Endothelial cell of umbilical vein (primary cell): ENCODE results near the gene DYNC1H1. TPM values are rescaled to one million over a fixed set of nuclear protein-coding genes. Genes with fewer than 3 reads are reported as not detected.

Experiments used
- BruUV-seq: library from RNA; stranded (reverse); fragments of 400-500 nt; replicated peaks from 2 replicates; lab custom pipeline; 2021; lab: Mats Ljungman, UMichigan
- CTCF ChIA-PET: fragments of 300-600, 350-600 bp; sonication (Branson Sonifier 250); formaldehyde crosslinking; loops from one replicate; lab custom pipeline; 2021; ENCODE audit warnings: antibody characterized with exemption, inconsistent platforms; lab: Charles Lee
- POLR2A ChIA-PET: fragments of 300-600, 350-600 bp; sonication (Branson Sonifier 250); formaldehyde crosslinking; loops from one replicate; lab custom pipeline; 2021; ENCODE audit warnings: antibody characterized with exemption, inconsistent platforms; lab: Charles Lee
- DNase-seq: peaks from one replicate; pipeline ENCODE4 v3.0.0-alpha.2; 2011; ENCODE audit warnings: low read depth, low spot score
- FAIRE-seq: peaks from 2 replicates; lab custom pipeline; 2011; peaks lifted over from hg19 to GRCh38; lab: Jason Lieb, UNC
- H2AFZ ChIP-seq: 2 replicates; pipeline ENCODE4 v1.6.0; 2012; ENCODE audit warnings: low read depth, low read length, control low read depth, inconsistent platforms
- H3K27ac ChIP-seq: 2 replicates; pipeline ENCODE4 v1.5.1; 2011; ENCODE audit warnings: low read depth, mild to moderate bottlenecking, control low read depth, low read length, moderate library complexity; ENCODE audit not compliant: insufficient read depth
- H3K27me3 ChIP-seq, 2 experiments: 2 replicates each; pipeline versions ENCODE4 v1.6.0 to v1.6.1; 2011; ENCODE audit warnings: low read length in 2 of 2, mixed read lengths in 1 of 2; ENCODE audit not compliant: control insufficient read depth in 2 of 2, insufficient read depth in 2 of 2
- H3K36me3 ChIP-seq, 2 experiments: 2 replicates in 1 of 2; 3 replicates in 1 of 2; pipeline ENCODE4 v1.5.1; 2011; ENCODE audit warnings: low read length in 2 of 2, mild to moderate bottlenecking in 1 of 2, moderate library complexity in 1 of 2; ENCODE audit not compliant: control insufficient read depth in 2 of 2, insufficient read depth in 2 of 2; ENCODE audit errors: extremely low read depth in 1 of 2
- H3K4me1 ChIP-seq: 3 replicates; pipeline ENCODE4 v1.5.1; 2011; ENCODE audit warnings: mild to moderate bottlenecking, low read length; ENCODE audit not compliant: control insufficient read depth, insufficient read depth; ENCODE audit errors: extremely low read depth
- H3K4me2 ChIP-seq: 2 replicates; pipeline ENCODE4 v1.6.1; 2011; ENCODE audit warnings: low read length, control low read depth, mixed read lengths; ENCODE audit not compliant: insufficient read depth
- H3K4me3 ChIP-seq, 3 experiments: fragments of 200-600 bp in 1 of 3; sonication (generic), shearing (Covaris generic) in 1 of 3; replicated peaks in 1 of 3; 2 replicates each; pipeline ENCODE4 v1.5.1; 2011 to 2016; ENCODE audit warnings: control low read depth in 3 of 3, low read length in 3 of 3, mild to moderate bottlenecking in 2 of 3, inconsistent platforms in 1 of 3, low read depth in 1 of 3, moderate library complexity in 1 of 3; ENCODE audit not compliant: insufficient read depth in 1 of 3
- H3K79me2 ChIP-seq: 2 replicates; pipeline ENCODE4 v1.6.0; 2012; ENCODE audit warnings: low read length, inconsistent platforms; ENCODE audit not compliant: control insufficient read depth, insufficient read depth
- H3K9ac ChIP-seq: replicated peaks from 2 replicates; pipeline ENCODE3; 2011; ENCODE audit warnings: low read length, control low read depth; ENCODE audit not compliant: insufficient read depth; ENCODE audit errors: extremely low read depth
- H3K9me1 ChIP-seq: replicated peaks from 3 replicates; pipeline ENCODE4 v1.6.0; 2011; ENCODE audit warnings: mild to moderate bottlenecking, low read length; ENCODE audit not compliant: control insufficient read depth, insufficient read depth; ENCODE audit errors: extremely low read depth
- H3K9me3 ChIP-seq: replicated peaks from 2 replicates; pipeline ENCODE4 v1.5.1; 2012; ENCODE audit warnings: low read length, inconsistent platforms; ENCODE audit not compliant: control insufficient read depth, insufficient read depth
- H4K20me1 ChIP-seq: replicated peaks from 2 replicates; pipeline ENCODE3; 2011; ENCODE audit warnings: mild to moderate bottlenecking, low read length; ENCODE audit not compliant: control insufficient read depth, insufficient read depth; ENCODE audit errors: extremely low read depth
- CTCF ChIP-seq, 2 donors: IDR thresholded peaks; 1 replicate in 1 of 2; 2 replicates in 1 of 2; pipeline ENCODE4 v1.5.1; 2011; ENCODE audit warnings: low read length in 2 of 2, mild to moderate bottlenecking in 2 of 2, moderate library complexity in 2 of 2, control low read depth in 1 of 2, inconsistent platforms in 1 of 2, low read depth in 1 of 2; ENCODE audit not compliant: insufficient read depth in 1 of 2; ENCODE audit errors: extremely low read depth in 1 of 2
- EZH2 ChIP-seq: IDR thresholded peaks from 2 replicates; pipeline ENCODE4 v1.6.1; 2012; ENCODE audit warnings: borderline replicate concordance, low read depth, mild to moderate bottlenecking, moderate library complexity, low read length, inconsistent platforms; ENCODE audit not compliant: severe bottlenecking
- FOS ChIP-seq: IDR thresholded peaks from 2 replicates; pipeline ENCODE4 v1.6.1; 2011; ENCODE audit warnings: mild to moderate bottlenecking, low read length, moderate library complexity, borderline replicate concordance; ENCODE audit not compliant: insufficient read depth
- GATA2 ChIP-seq: IDR thresholded peaks from 2 replicates; pipeline ENCODE4 v1.7.0; 2011; ENCODE audit warnings: low read depth, mild to moderate bottlenecking, moderate library complexity, mixed read lengths, low read length; ENCODE audit not compliant: insufficient read length, insufficient read depth
- JUN ChIP-seq: IDR thresholded peaks from 2 replicates; pipeline ENCODE4 v1.6.1; 2011; ENCODE audit warnings: borderline replicate concordance, low read depth; ENCODE audit not compliant: insufficient read length, insufficient read depth
- MAX ChIP-seq: IDR thresholded peaks from 2 replicates; pipeline ENCODE4 v1.6.1; 2011; ENCODE audit not compliant: insufficient read depth, insufficient read length
- MYC ChIP-seq: IDR thresholded peaks from one replicate; pipeline ENCODE4 v1.6.1; 2011; ENCODE audit warnings: mild to moderate bottlenecking, low read depth, low read length
- POLR2A ChIP-seq: IDR thresholded peaks from 2 replicates; pipeline ENCODE4 v1.6.1; 2012; ENCODE audit warnings: low read depth, mild to moderate bottlenecking, control low read depth, low read length
- POLR2AphosphoS5 ChIP-seq: IDR thresholded peaks from 2 replicates; pipeline ENCODE4 v1.6.1; 2012; ENCODE audit warnings: low read depth, mild to moderate bottlenecking, control low read depth, low read length, moderate library complexity; ENCODE audit not compliant: insufficient read depth
- dilution Hi-C: fragments of 300-500 bp; cut with MboI; formaldehyde crosslinking; loops from one replicate; pipeline ENCODE4 v1.15.0; 2019; ENCODE audit warnings: low sequenced_read_pairs; ENCODE audit not compliant: extremely low pct_ligation_motif_present
- intact Hi-C: fragments of 100-400 bp; cut with micrococcal nuclease; formaldehyde crosslinking; loops from one replicate; pipeline ENCODE4 v1.10.0; 2022
- polyA plus RNA-seq, 4 experiments: library from polyadenylated mRNA; depleted of rRNA in 3 of 4; stranded (reverse) in 3 of 4; unstranded in 1 of 4; fragments of >200 nt; gene quantifications; 2 replicates each; pipeline versions ENCODE4 v1.2.1 to v1.2.3, GENCODE V29; 2011 to 2012; ENCODE audit warnings: missing spikeins in 1 of 4
- total RNA-seq: library from RNA; stranded (reverse); gene quantifications from 2 replicates; pipeline ENCODE4 v1.2.3, GENCODE V29; 2021

DYNC1H1 gene
- total and polyA plus RNA-seq, 2 donors (not counting 3 experiments of a cell fraction or from before 2014, with no cell fraction given), result 254 to 648 TPM

- Histone ChIP-seq H3K79me2 (peaks cover 7% of the 10 kb centered on the region), H3K4me1 (peaks cover 10% of the 10 kb centered on the region), H3K9me1 (no peaks in the 10 kb centered on the region), H3K4me3 (peak overlapping the region; percentile 2 to 53 (median 52)), H3K4me2 (peak overlapping the region; percentile 72), H4K20me1 (no peaks in the 10 kb centered on the region), H3K36me3 (no peaks in the 10 kb centered on the region), H3K27me3 (peaks cover 6 to 8% of the 10 kb centered on the region in 2 experiments), H3K9ac (peak overlapping the region; percentile 78), H3K9me3 (no peaks in the 10 kb centered on the region), H3K27ac (peak overlapping the region; percentile 68), H2AFZ (peak overlapping the region; percentile 27)
- DNase-seq (no peak), FAIRE-seq (peak; percentile 52)
- dilution Hi-C loops (no loop called here), intact Hi-C loops (loop anchor here (1.0 to 5.0 kb wide), 7 partner anchors 16 to 242 kb away; partner anchors contain the start of gene DYNC1H1)
- POLR2A ChIA-PET, result interaction anchor here (0.6 to 1.4 kb wide), 6 partner anchors 8 to 188 kb away, joined by 3 to 8 read pairs (median 4); no protein-coding TSS in a partner anchor
- CTCF ChIA-PET, result interaction anchor here (0.6 to 3.9 kb wide), 9 partner anchors 8 to 361 kb away, joined by 3 to 23 read pairs (median 3); no protein-coding TSS in a partner anchor
- TF ChIP-seq CTCF (IDR thresholded peaks at IDR 0.05; ENCODE audit: extremely low read depth in 1 of 2, insufficient read depth in 1 of 2, low read depth in 1 of 2, low read length in 2 of 2) (no peak), MYC (no peak), EZH2 (no peak), GATA2 (no peak), POLR2AphosphoS5 (peak; percentile 10), POLR2A (peak; percentile 9), JUN (no peak), MAX (no peak), FOS (no peak)
- TSS peak; percentile 87 for BruUV-seq
These were observed 15.6 kb upstream of the DYNC1H1 start for GRCh38 chr14:101948666-101949216.
